ENCODE results near the gene SLC1A2.

Gene SLC1A2

GRCh38 chr11:35262735-35263134 is 156.6 kb downstream of the SLC1A2 start:
- no peak for TF ChIP-seq CTCF (IDR thresholded peaks at IDR 0.05; ENCODE audit: insufficient read depth, low read length, missing control alignments)
- POLR2A ChIA-PET = no interaction called here
- no peak overlapping the region for H3K4me3 ChIP-seq (ENCODE audit: low read depth, low read length)
- no peak for DNase-seq (ENCODE audit: low read depth, low spot score)
- CTCF ChIA-PET = interaction anchor here (0.7 kb wide), 1 partner anchor 129 kb away, joined by 3 read pairs; no protein-coding TSS in a partner anchor

GRCh38 chr11:35262056-35262455 is 157.3 kb downstream of the SLC1A2 start:
- DNase-seq (ENCODE audit: low read depth, low spot score) = no peak
- CTCF ChIA-PET = no interaction called here
- H3K4me3 ChIP-seq (ENCODE audit: low read depth, low read length) = no peak overlapping the region
- no peak for TF ChIP-seq CTCF (IDR thresholded peaks at IDR 0.05; ENCODE audit: insufficient read depth, low read length, missing control alignments)
- POLR2A ChIA-PET = no interaction called here

- DNase-seq (ENCODE audit: low read depth, low spot score) = no peak
- CTCF ChIA-PET = interaction anchor here (0.8 to 1.4 kb wide), 2 partner anchors 12 to 24 kb away, joined by 3 to 4 read pairs; no protein-coding TSS in a partner anchor
Measured at GRCh38 chr11:35261197-35261596, 158.2 kb downstream of the SLC1A2 start.

GRCh38 chr11:35260342-35260985 is 158.9 kb downstream of the SLC1A2 start:
- CTCF ChIA-PET = interaction anchor here (0.8 to 1.4 kb wide), 3 partner anchors 13 to 29 kb away, joined by 3 to 4 read pairs (median 3); no protein-coding TSS in a partner anchor
- H3K4me3 ChIP-seq (ENCODE audit: low read depth, low read length) = no peak overlapping the region
- POLR2A ChIA-PET = interaction anchor here (0.5 kb wide), 1 partner anchor 20 kb away, joined by 6 read pairs; no protein-coding TSS in a partner anchor
- DNase-seq (ENCODE audit: low read depth, low spot score) = peak; percentile 40
- no peak for TF ChIP-seq CTCF (IDR thresholded peaks at IDR 0.05; ENCODE audit: insufficient read depth, low read length, missing control alignments)

More at GRCh38 chr11:35261197-35261596, 158.2 kb downstream of the SLC1A2 start:
- POLR2A ChIA-PET = interaction anchor here (0.5 kb wide), 1 partner anchor 21 kb away, joined by 6 read pairs; no protein-coding TSS in a partner anchor
- TF ChIP-seq CTCF (IDR thresholded peaks at IDR 0.05; ENCODE audit: insufficient read depth, low read length, missing control alignments) = no peak
- no peak overlapping the region for H3K4me3 ChIP-seq (ENCODE audit: low read depth, low read length)

GRCh38 chr11:35259529-35259928 is 159.8 kb downstream of the SLC1A2 start:
- TF ChIP-seq CTCF (IDR thresholded peaks at IDR 0.05; ENCODE audit: insufficient read depth, low read length, missing control alignments) = no peak
- ChIA-PET POLR2A (no interaction called here), CTCF (no interaction called here)
- H3K4me3 ChIP-seq (ENCODE audit: low read depth, low read length) = no peak overlapping the region
- DNase-seq (ENCODE audit: low read depth, low spot score) = no peak

GRCh38 chr11:35257281-35257680 is 162.1 kb downstream of the SLC1A2 start:
- no peak for TF ChIP-seq CTCF (IDR thresholded peaks at IDR 0.05; ENCODE audit: insufficient read depth, low read length, missing control alignments)
- ChIA-PET POLR2A (no interaction called here), CTCF (no interaction called here)
- no peak for DNase-seq (ENCODE audit: low read depth, low spot score)
- H3K4me3 ChIP-seq (ENCODE audit: low read depth, low read length) = no peak overlapping the region
